ELF-1 (cell line): ENCODE results near the gene C19orf38.
A peak's percentile ranks its signal among the peaks of the same experiment; 100 is the strongest.

Source experiments
- DNase-seq: peaks from one replicate; pipeline ENCODE4 v3.0.0-alpha.2; 2016; ENCODE audit warnings: low read depth, low spot score

The C19orf38 gene, protein sequence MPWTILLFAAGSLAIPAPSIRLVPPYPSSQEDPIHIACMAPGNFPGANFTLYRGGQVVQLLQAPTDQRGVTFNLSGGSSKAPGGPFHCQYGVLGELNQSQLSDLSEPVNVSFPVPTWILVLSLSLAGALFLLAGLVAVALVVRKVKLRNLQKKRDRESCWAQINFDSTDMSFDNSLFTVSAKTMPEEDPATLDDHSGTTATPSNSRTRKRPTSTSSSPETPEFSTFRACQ

DNA sequence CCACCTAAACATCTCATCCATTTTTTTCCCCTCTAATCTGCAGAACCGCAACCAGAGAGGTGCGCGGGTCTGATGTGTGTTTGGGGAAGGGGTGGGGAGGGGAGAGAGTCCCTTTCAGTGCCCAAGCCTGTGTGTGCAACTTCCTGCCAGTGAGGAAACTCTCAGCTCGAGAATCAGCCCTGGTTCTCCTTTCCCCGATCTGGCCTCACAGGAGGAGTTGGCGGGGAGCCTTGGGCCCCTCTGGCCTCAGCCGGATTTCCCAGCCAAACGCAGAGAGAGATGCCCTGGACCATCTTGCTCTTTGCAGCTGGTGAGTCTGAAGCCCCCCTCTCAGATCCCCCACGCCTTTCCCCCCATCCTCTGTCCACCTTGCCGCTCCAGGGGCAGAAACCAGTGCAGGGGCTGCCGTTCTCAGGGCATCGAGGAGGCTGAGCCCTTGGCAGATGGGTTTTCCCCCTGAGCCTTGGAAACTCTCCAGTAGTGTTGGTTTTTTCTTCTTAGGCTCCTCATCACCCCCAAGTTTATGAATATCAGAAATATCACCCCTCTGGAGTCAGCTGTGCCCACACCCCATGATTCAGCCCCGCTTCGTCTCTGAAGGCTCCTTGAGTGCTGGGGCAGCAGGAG, at the start of gene C19orf38:
Gene C19orf38 (plus strand): TSS at position 186 of the 627 bp plus-strand sequence. CDS start 94 bp downstream, at position 280.
- DNase-seq, result no peak

DNA sequence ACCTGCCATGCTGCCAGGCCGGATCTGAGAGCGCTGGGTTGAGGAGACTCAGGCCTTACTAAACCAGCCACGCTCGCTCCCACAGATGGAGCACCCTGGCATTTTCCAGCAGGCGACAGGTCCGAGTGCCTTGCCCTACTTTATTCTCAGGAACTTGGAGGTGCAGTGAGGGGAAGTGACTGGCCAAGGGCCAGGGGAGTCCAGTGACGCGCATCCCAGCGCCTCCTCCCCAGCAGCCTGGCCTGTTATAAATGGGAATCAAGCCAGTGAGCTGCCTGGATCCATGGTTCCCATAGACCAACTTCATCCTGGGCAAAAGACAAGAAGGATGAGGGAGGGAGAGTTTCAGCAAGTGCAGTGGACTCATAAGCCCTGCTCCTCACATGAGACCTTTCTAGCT, 47.7 kb upstream of the C19orf38 start:
- no peak for DNase-seq

DNA sequence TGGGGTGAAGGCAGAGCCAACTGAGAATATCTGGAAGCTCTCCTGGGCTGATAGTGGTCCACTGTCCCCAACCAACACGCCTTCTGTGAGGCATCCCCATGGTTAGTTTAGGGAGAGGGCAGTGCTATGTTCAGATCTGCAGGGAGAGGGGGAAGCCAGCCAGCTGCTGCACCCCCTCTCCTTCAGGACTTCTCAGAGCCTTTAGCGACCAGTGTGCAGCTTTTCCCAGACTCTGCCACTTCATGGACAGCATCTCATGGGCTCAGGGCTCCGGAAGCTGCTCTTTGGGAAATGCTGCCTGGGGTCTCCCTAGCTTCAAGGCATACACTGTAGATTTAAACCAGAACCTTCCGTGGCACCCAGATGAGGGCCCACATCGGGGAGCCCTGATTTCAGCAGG, 45.7 kb upstream of the C19orf38 start:
- no peak for DNase-seq

DNA sequence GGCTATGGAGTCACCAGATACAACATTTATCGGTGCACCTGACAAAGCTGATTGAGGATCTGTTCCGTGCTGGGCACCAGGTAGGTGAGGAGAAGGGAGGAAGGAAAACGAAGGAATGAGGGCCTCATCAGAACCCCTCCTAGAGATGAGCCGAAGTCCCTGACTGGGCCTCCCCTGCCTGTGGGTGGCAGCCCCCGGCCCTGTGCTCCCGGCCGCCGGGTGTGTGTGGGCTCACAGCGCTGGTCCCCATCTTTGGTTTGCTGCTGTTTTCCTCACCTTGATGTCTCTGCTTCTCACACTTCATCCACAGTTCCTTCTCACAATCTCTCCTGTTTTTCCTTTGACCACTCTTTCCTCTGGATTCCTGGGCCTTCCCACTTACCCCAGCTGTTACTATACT, 45.0 kb upstream of the C19orf38 start:
- DNase-seq, result no peak

DNA sequence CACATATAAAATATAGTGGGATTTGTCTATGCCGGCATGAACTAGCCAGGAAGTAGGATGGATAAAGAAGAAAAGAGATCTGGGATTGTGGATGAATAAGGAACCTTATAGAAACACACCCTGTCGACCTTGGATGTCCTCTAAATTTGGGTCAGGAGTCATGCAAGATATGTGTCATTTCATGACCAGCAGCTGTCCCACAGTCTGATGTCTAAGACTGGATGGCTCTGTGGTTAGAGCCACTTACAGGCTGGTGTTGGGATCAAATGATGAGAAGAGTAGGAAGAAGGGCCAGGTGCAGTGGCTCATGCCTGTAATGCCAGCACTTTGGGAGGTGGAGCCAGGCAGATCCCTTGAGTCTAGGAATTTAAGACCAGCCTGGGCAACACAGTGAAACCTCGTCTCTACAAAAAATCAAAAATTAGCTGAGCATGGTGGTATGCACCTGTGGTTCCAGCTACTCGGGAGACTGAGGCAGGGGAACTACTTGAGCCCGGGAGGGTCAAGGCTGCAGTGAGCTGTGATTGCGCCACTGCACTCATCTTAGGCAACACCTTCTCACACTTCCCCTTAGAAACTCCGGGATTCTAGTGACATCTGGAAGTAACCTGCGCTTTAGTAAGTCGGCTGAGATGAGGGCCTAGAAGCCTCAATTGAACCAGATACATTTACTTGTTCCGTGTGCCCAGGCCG, 43.0 kb upstream of the C19orf38 start:
- DNase-seq, result no peak

DNA sequence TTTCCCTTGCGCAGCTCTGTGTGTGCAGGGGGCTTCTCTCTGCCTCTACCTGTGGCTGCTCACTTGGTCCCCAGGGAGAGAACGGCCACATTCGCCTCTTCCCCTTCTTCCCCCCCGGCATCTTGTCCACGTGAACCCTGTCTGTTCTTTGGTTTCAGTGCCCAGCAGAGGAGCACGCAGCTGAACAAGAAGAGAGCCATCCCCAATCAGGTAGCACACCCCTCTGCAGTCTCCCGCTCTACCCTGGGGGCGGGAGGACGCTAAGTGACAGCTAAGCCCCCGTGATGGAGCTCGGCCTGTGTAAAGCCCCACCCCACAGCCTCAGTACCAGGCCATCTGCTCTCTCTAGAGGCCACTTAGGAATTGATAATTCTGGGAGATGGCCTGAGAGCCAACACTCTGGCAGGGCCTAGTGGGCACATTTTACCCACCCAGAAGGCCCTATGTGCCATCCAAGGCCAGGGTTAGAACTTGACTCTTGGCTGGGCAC, 42.4 kb upstream of the C19orf38 start:
- DNase-seq, result no peak

DNA sequence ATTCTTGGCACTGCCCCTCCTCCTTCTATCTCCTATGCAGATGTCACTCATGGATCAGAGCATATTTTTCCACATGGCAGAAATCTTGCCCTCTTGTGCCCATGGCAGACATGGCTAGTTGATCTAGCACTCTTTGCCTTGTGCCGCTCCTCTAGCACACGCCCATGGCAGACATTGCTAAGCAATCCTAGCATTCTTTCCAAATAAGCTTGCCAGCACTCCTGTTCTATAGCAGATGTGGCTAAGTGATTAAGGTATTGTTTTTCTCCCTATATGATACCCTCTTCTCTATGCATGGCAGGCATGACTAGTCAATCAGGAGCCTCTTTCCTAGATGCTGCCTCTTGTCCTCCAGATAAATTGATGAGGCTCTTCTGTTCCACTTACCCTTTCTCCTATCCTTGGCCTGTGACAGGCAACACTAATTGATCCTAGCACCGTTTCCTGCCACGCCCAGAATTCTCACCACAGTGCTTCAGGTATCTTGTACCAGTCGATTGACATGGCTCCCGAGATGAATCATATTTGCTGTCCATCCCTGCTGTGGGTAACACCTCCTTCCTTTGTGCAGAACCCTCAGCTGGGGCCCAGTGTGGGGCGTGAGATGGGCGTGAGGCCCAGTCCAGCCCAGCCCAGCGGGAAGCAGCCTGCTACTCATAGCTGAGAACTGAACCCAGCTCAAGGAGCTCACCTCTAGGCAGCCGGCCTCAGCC, 39.1 kb upstream of the C19orf38 start:
- DNase-seq, result no peak

DNA sequence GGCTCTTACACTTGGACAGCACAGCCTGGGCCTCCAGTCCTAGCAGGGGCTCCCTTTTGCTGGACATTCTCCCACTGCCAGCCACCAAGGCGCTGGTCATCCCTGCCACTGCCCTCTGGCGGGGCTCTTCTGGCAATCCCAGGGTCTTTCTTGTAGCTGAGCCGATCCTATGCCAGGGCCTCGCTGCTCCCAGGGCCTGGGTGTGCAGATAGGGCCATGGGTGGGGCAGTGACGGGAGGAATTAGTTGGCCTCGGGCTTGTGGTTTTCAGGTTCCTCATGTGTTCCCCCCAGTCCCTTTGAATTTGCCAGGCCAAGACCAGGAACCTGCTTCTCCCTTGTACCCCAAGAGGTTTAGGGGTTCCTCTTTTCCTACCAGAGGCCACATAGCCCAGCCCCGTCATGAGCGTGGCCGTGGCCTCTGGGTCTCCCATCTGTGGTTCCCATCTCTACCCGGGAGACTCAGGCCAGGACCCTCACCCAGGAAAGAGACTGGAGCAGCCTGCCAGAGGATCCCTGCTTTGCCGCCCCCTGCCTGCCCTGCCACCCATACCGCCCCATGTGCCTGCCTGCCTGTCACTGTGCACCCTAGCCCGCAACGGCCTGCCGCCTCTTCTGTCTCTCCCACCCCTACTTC, 38.4 kb upstream of the C19orf38 start:
- no peak for DNase-seq

DNA sequence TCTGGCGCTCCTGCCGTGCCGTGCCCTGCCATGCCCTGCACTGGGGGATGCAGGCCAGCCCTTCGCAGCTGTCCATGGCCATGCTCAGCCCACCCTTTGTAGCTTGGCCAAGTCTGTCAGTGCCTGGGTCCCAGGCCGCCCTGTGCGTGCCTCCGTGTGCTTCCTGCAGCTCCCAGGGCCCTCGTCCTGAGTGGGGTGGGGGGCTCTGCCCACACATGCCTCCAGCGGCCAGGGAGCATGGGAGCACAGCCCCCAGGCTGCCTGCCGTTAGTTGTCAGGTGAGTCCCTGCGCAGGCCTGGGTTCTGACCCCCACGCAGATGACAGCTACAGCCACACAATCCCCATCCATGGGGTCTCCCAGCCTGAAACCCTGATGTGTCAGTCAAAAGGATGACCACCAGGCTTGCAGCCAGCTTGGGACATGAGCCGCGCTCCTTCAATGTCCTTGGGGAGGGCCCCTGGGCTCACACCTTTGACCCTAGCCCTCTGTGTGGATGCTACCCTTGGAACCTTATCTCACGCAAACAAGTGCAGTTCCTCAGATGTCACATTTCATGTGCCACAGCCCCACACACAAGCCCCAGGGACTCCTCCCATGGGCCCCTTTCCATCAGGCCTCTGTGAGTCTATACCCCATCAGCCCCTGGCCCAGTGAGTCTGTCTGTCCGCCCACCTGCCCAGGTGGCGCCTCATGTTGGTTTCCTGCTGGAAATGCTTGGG, 36.7 kb upstream of the C19orf38 start:
- DNase-seq, result no peak

DNA sequence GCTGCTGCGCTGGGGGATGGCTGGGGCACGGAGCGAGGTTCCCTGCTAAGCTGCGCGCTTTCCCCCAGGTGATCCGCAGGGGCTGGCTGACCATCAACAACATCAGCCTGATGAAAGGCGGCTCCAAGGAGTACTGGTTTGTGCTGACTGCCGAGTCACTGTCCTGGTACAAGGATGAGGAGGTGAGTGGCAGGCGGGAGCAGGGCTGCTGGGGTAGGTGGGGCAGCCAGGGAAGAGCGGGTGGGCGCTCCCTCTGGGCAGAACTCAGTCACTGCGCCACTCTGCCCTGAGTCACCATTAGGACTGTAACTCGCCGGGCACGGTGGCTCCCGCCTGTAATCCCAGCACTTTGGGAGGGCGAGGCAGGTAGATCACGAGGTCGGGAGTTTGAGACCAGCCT, 36.0 kb upstream of the C19orf38 start:
- DNase-seq, result peak; percentile 23

DNA sequence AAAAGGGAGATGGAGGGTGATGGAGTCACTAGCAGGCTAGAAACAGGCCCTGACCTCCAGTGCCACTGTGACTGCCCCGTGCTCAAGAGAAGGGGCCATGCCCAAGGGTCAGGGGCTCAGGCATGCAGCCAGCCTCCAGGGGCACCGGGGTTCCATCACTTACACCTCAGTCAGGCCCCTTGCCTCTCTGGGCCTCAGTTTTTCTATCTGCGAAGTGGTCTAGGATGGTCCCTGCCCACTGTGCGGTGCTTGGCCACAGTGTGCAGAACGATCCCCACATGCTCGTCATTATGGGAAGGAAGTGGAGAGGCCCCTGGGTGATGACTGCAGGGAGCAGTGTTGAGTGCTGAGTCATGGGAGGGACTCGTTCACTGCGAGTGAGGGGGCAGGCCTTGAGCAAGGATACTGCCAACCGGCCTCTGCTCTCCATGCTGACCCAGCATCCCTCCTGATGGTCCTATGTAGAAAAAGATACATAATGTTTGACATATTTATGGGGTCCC, 35.3 kb upstream of the C19orf38 start:
- DNase-seq, result peak; percentile 27

DNA sequence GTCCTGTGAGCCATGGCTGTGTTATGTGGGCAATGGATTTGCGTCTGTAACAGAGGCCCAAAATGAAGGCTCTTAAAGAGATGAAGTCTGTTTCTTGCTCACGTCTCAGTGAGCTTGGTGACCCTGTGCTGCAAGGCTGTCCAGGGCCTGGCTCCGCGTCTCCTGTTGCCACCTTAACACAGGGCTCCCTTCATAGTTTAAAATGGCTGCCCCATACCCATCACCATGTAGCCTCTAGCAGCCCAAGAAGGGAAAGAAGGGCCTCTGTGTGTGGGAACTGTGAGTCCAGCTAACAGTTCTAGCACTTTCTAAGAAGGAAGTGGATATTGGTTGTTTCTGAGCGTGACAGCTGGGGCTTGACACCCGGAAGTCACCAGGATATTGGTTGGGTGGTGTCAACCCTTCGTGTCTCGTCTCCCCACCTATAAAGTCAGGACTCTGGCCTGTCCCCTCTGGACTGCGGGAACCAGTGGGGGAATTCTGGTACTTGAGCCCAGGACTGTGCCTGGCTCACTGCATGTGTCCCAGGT, 33.1 kb upstream of the C19orf38 start:
- no peak for DNase-seq

DNA sequence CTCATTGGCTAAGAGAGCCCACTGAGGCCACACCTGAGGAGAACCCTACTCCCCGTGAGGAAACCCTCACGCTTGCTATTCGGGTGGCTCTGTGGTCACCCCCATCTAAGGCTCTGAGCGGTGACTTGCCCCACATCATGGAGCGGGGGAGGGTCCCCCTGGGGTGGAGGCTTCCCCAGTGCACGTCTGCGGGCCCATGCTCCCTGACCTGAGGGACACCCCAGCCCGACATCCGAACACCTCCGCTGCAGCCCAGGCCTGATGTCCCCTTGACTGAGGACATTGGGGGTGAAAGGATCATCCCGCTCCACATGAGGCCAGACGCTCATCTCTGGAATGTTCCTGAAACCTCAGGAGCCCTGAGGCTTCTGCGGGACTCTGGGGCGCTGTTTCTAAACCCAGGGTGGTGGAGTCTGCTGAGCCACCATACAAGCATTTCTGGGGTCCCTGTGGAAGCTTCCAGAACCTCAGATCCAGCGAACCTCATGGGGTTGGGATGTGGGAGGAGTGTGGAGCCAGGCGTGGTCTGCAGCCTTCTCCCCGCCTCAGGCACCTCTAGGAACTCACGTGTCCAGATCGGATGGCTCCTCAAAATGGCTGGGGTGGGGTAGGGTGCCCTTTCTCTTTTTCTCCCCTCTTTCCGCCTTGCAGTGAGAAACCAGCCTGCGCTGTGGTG, 32.1 kb upstream of the C19orf38 start:
- no peak for DNase-seq

DNA sequence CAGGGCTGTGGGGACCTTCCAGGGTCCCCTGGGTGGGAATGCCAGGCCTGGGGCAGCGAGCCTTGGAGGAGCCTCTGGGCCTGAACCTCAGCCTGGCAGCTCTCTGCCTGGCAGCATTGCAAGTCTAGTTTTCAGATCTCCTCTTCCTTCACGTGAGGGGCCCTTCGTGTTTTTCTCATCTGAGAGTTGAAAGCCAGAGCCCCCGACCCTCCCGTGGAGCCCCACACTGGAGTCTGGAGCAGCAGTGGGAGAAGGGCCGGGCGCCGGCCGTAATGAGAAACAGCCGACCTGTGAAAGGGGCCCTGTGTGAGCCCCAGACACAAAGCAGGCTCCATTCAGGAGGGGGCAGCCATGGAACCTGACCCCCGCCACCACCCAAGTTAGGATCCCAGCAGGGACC, 31.5 kb upstream of the C19orf38 start:
- DNase-seq, result no peak

DNA sequence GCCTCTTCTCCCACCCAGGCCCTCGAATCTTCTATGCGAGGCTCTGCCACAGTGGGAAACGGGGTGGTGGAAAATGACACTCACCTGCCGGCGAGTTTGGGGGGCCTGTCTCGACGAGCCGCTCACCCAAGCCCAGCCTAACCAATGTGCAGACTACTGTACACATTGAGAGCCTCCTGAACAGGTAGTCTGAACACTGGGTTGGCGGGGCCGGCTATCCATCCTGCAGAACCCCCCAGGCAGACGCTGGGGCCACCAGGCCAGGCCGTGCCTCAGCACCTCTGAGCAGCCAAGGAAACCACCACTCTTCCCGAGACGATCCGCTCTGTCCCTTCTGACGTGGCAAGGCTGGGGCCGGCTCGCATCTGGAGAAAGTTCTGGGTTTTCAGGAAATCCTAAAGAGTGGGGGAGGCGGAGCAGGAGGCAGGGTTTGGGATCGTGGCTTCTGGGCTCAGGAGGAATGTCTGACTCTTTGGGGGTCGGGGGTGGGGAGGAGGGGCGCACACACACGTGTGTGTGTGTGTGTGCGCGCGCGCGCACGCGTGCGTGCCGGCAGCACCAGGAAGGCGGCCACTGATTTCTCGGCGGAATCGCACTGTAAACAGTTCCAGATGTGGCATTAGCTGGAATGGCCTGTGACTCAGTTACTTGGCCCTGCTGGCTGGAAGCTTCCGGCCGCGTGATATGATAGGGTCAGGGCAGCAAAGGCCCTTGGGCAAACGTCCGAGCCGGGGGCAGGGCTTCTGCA, 30.8 kb upstream of the C19orf38 start:
- no peak for DNase-seq

DNA sequence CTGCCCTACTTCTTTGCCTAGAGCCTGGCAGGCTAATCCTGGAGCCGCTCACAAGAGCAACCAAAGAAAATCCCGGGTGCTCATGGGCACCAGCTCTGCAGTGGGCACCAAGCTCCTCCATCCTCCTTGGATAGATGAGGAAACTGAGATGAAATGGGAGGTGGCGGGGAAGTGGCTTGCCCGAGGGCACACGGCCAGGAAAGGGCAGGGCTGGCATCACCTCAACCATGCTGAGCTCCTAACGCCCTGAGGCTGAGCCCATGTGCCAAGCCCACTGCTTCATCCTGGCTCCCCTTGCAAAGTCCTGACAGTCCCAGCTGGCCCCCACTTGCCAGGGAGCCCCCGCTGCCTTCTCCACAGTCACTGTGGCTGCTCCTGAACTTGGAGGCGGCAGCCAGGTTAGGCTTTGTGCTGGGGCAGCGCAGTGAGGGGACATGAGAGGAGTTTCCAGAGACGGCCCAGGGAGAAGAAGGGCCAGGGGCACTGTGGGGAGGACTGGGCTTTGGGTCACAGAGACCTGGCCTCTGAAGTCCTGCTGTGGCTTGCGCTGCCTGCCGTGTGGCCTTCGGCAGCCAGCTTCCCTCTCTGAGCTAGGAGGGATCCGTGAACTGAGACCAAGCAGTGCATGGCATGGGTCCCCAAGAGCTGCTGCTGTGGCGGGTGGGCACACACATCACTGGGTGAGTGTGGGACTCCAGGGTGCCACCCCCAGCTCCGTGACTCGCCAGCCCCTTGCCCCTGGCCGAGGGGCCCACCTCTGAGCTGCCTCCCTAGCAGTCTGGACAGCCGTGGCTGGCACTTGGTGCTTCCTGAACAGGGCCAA, 29.7 kb upstream of the C19orf38 start:
- DNase-seq, result no peak

DNA sequence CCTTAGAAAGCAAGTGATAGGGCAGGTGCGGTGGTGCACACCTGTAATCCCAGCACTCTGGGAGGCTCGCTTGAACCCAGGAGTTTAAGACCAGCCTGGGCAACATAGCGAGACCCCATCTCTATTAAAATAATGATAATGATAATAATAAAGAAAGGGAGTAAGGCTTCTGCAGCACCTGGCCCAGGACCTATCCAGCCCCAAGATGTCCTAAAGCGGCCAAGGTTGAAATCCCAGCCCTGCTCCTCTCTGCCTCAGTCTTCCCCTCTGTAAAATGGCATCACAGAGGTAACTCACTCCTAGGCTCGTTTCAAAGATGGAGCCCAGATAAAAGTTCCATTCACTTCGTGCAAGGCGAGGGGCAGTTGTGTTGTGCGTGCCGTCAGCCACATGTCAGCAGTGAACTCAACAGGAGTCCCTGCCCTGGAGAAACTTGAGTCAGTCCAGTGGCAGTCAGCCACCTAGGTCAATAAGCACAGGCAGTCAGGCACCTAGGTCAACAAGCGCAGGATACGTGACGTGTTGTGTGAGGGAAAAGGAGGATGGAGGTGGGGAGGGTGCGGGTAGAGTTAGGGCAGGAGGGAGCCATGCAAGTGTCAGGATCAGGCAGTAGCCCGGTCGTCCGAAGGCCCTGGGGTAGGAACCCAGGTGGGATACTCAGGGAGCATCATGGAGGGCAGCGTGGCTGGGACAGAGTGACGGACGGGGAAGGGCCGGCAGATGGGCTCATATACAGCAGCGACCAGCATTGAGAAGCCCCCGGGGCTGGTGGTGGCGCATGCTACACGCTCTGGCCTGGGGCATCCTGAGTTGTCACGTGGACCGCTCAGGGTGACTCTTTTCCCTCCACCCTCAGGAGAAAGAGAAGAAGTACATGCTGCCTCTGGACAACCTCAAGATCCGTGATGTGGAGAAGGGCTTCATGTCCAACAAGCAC, 28.8 kb upstream of the C19orf38 start:
- no peak for DNase-seq
